Keratinocyte (primary cell): Measurements from ENCODE around the gene PLD1. TPM values are rescaled to one million over a fixed set of nuclear protein-coding genes. Genes with fewer than 3 reads are reported as not detected.

Experiments used
- DNase-seq: peaks from one replicate; pipeline ENCODE4 v3.0.0-alpha.2; 2011; ENCODE audit warnings: low read depth, missing footprints, low spot score
- FAIRE-seq: peaks from 2 replicates; lab custom pipeline; 2011; peaks lifted over from hg19 to GRCh38; lab: Jason Lieb, UNC
- H2AFZ ChIP-seq: 2 replicates; pipeline ENCODE4 v1.6.0; 2012; ENCODE audit warnings: low read length, control low read depth, inconsistent platforms; ENCODE audit not compliant: control insufficient read depth
- H3K27ac ChIP-seq: 2 replicates; pipeline ENCODE4 v1.5.1; 2011; ENCODE audit warnings: low read length; ENCODE audit not compliant: control insufficient read depth, insufficient read depth
- H3K27me3 ChIP-seq: 3 replicates; pipeline ENCODE4 v1.6.0; 2011; ENCODE audit warnings: low read length; ENCODE audit not compliant: control insufficient read depth, insufficient read depth; ENCODE audit errors: extremely low read depth
- H3K36me3 ChIP-seq, 2 experiments: 2 replicates in 1 of 2; 3 replicates in 1 of 2; pipeline ENCODE4 v1.5.1; 2011; ENCODE audit warnings: low read length in 2 of 2, mild to moderate bottlenecking in 1 of 2; ENCODE audit not compliant: control insufficient read depth in 2 of 2, insufficient read depth in 2 of 2; ENCODE audit errors: extremely low read depth in 1 of 2
- H3K4me1 ChIP-seq: 3 replicates; pipeline ENCODE4 v1.5.1; 2011; ENCODE audit warnings: low read length; ENCODE audit not compliant: control insufficient read depth, insufficient read depth; ENCODE audit errors: extremely low read depth
- H3K4me2 ChIP-seq: 3 replicates; pipeline ENCODE4 v1.6.0; 2011; ENCODE audit warnings: low read depth, low read length; ENCODE audit not compliant: control insufficient read depth, insufficient read depth; ENCODE audit errors: extremely low read depth
- H3K4me3 ChIP-seq, 3 experiments: fragments of 200-600 bp in 1 of 3; sonication (generic) in 1 of 3; 2 replicates in 2 of 3; 3 replicates in 1 of 3; pipeline ENCODE4 v1.5.1; 2011 to 2016; ENCODE audit warnings: low read length in 3 of 3, mild to moderate bottlenecking in 3 of 3, control low read depth in 2 of 3, inconsistent platforms in 1 of 3, low read depth in 1 of 3, mixed read lengths in 1 of 3, mixed run types in 1 of 3, moderate library complexity in 1 of 3; ENCODE audit not compliant: control insufficient read depth in 2 of 3, insufficient read depth in 2 of 3; ENCODE audit errors: extremely low read depth in 1 of 3
- H3K79me2 ChIP-seq: 2 replicates; pipeline ENCODE4 v1.6.0; 2012; ENCODE audit warnings: low read length; ENCODE audit not compliant: control insufficient read depth, insufficient read depth
- H3K9ac ChIP-seq: 3 replicates; pipeline ENCODE4 v1.6.0; 2011; ENCODE audit warnings: low read length; ENCODE audit not compliant: control insufficient read depth, insufficient read depth; ENCODE audit errors: extremely low read depth
- H3K9me1 ChIP-seq: 3 replicates; pipeline ENCODE4 v1.6.0; 2011; ENCODE audit warnings: low read length; ENCODE audit not compliant: control insufficient read depth, insufficient read depth; ENCODE audit errors: extremely low read depth
- H3K9me3 ChIP-seq: 2 replicates; pipeline ENCODE4 v1.5.1; 2012; ENCODE audit warnings: low read depth, low read length; ENCODE audit not compliant: control insufficient read depth
- H4K20me1 ChIP-seq: 3 replicates; pipeline ENCODE4 v1.6.0; 2011; ENCODE audit warnings: low read length; ENCODE audit not compliant: control insufficient read depth, insufficient read depth; ENCODE audit errors: extremely low read depth
- CTCF ChIP-seq, 3 experiments: IDR thresholded peaks in 1 of 3; conservative IDR thresholded peaks in 1 of 3; optimal IDR thresholded peaks in 1 of 3; 2 replicates in 2 of 3; 3 replicates in 1 of 3; pipeline versions ENCODE3 to v1.5.1; 2011; ENCODE audit warnings: low read length in 3 of 3, mild to moderate bottlenecking in 3 of 3, moderate library complexity in 2 of 3, control low read depth in 1 of 3, inconsistent platforms in 1 of 3; ENCODE audit not compliant: insufficient read depth in 2 of 3; ENCODE audit errors: extremely low read depth in 1 of 3
- EZH2 ChIP-seq: IDR thresholded peaks from one replicate; pipeline ENCODE4 v1.6.1; 2012; ENCODE audit warnings: inconsistent platforms, mild to moderate bottlenecking, low read length, moderate library complexity
- dilution Hi-C: fragments of 300-500 bp; cut with MboI; formaldehyde crosslinking; loops from one replicate; pipeline ENCODE4 v1.7.0; 2020; ENCODE audit warnings: low sequenced_read_pairs; ENCODE audit not compliant: extremely low pct_ligation_motif_present
- polyA plus RNA-seq, 5 experiments: library from polyadenylated mRNA; depleted of rRNA in 3 of 5; stranded (reverse) in 3 of 5; stranded (forward) in 1 of 5; unstranded in 1 of 5; fragments of >200 nt; gene quantifications; 1 replicate in 1 of 5; 2 replicates in 3 of 5; 3 replicates in 1 of 5; pipeline versions ENCODE4 v1.2.1 to v1.2.3, GENCODE V29; 2011 to 2012; ENCODE audit warnings: missing spikeins in 2 of 5, low read depth in 1 of 5, low replicate concordance in 1 of 5

PLD1 gene
- polyA plus RNA-seq, 1 donor (not counting 4 experiments of a cell fraction or from before 2014, with no cell fraction given) = 14.7 TPM

- Histone ChIP-seq H4K20me1 (no peaks in the 10 kb centered on the region), H2AFZ (no peak overlapping the region), H3K9me3 (no peaks in the 10 kb centered on the region), H3K4me1 (peaks cover 23% of the 10 kb centered on the region), H3K36me3 (no peaks in the 10 kb centered on the region), H3K79me2 (no peaks in the 10 kb centered on the region), H3K9me1 (no peaks in the 10 kb centered on the region), H3K4me3 (no peak overlapping the region), H3K27ac (no peak overlapping the region), H3K4me2 (no peak overlapping the region), H3K9ac (no peak overlapping the region), H3K27me3 (no peaks in the 10 kb centered on the region)
- FAIRE-seq (no peak), DNase-seq (no peak)
- no peak for TF ChIP-seq CTCF (optimal IDR thresholded peaks at IDR 0.05 in 1 of 3, IDR thresholded peaks at IDR 0.05 in 1 of 3, conservative IDR thresholded peaks at IDR 0.05 in 1 of 3; ENCODE audit: extremely low read depth in 1 of 3, insufficient read depth in 2 of 3, low read length in 3 of 3)
- TF ChIP-seq EZH2 = no peak
- dilution Hi-C loops = no loop called here
Observed at GRCh38 chr3:171658841-171659240, 151.4 kb downstream of the PLD1 start.

GRCh38 chr3:171654809-171655208 is 155.5 kb downstream of the PLD1 start:
- Histone ChIP-seq H3K79me2 (no peaks in the 10 kb centered on the region), H3K36me3 (no peaks in the 10 kb centered on the region), H4K20me1 (no peaks in the 10 kb centered on the region), H3K4me2 (peak overlapping the region; percentile 4), H3K4me3 (no peak overlapping the region), H3K9ac (no peak overlapping the region), H3K4me1 (peaks cover 17% of the 10 kb centered on the region), H3K9me1 (no peaks in the 10 kb centered on the region), H3K9me3 (no peaks in the 10 kb centered on the region), H3K27me3 (no peaks in the 10 kb centered on the region), H2AFZ (no peak overlapping the region), H3K27ac (peak overlapping the region; percentile 59)
- FAIRE-seq (peak; percentile 61), DNase-seq (no peak)
- dilution Hi-C loops = no loop called here
- no peak for TF ChIP-seq CTCF (optimal IDR thresholded peaks at IDR 0.05 in 1 of 3, IDR thresholded peaks at IDR 0.05 in 1 of 3, conservative IDR thresholded peaks at IDR 0.05 in 1 of 3; ENCODE audit: extremely low read depth in 1 of 3, insufficient read depth in 2 of 3, low read length in 3 of 3)
- TF ChIP-seq EZH2 = no peak
